ENCODE measurements around the gene AGBL4. TPM values are rescaled to one million over a fixed set of nuclear protein-coding genes. Genes with fewer than 3 reads are reported as not detected.

AGBL4 gene
- total RNA-seq, 1 experiment from 2014 or later: not detected

- H3K9me3 ChIP-seq (ENCODE audit: control insufficient read depth in 1 of 2, insufficient read depth in 1 of 2, low read depth in 1 of 2, low read length in 2 of 2): no peaks in the 10 kb centered on the region
- no peak for TF ChIP-seq EGR1 (IDR thresholded peaks at IDR 0.05; ENCODE audit: low read depth)
- TF ChIP-seq POLR2AphosphoS5 (IDR thresholded peaks at IDR 0.05; ENCODE audit: low read depth, low read length): no peak
- TF ChIP-seq, protein P1, sequence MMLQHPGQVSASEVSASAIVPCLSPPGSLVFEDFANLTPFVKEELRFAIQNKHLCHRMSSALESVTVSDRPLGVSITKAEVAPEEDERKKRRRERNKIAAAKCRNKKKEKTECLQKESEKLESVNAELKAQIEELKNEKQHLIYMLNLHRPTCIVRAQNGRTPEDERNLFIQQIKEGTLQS (IDR thresholded peaks at IDR 0.05): no peak
- no peak for TF ChIP-seq CBX3 (IDR thresholded peaks at IDR 0.05; ENCODE audit: low read depth)
- TF ChIP-seq RAD21 (IDR thresholded peaks at IDR 0.05; ENCODE audit: low read depth): no peak
- no peak for TF ChIP-seq CEBPB (IDR thresholded peaks at IDR 0.05; ENCODE audit: low read depth)
- no peak for TF ChIP-seq SP1 (IDR thresholded peaks at IDR 0.05; ENCODE audit: low read depth)
- TF ChIP-seq FOSL1 (IDR thresholded peaks at IDR 0.05; ENCODE audit: low read depth): no peak
- no peak for TF ChIP-seq ELF1 (IDR thresholded peaks at IDR 0.05; ENCODE audit: borderline replicate concordance, low read depth)
- TF ChIP-seq, protein P2, sequence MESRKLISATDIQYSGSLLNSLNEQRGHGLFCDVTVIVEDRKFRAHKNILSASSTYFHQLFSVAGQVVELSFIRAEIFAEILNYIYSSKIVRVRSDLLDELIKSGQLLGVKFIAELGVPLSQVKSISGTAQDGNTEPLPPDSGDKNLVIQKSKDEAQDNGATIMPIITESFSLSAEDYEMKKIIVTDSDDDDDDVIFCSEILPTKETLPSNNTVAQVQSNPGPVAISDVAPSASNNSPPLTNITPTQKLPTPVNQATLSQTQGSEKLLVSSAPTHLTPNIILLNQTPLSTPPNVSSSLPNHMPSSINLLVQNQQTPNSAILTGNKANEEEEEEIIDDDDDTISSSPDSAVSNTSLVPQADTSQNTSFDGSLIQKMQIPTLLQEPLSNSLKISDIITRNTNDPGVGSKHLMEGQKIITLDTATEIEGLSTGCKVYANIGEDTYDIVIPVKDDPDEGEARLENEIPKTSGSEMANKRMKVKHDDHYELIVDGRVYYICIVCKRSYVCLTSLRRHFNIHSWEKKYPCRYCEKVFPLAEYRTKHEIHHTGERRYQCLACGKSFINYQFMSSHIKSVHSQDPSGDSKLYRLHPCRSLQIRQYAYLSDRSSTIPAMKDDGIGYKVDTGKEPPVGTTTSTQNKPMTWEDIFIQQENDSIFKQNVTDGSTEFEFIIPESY (IDR thresholded peaks at IDR 0.05; ENCODE audit: extremely low read depth, insufficient replicate concordance, low read length): no peak
- no peak for TF ChIP-seq CTCF (IDR thresholded peaks at IDR 0.05 in 2 of 3, conservative IDR thresholded peaks at IDR 0.05 in 1 of 3; ENCODE audit: borderline replicate concordance in 1 of 3, insufficient read depth in 1 of 3, low read depth in 2 of 3, low read length in 2 of 3)
- TF ChIP-seq EZH2 (IDR thresholded peaks at IDR 0.05): no peak
- no peak for TF ChIP-seq YY1 (IDR thresholded peaks at IDR 0.05; ENCODE audit: extremely low read depth, insufficient replicate concordance, low read depth, low read length)
- TF ChIP-seq EZH2phosphoT487 (IDR thresholded peaks at IDR 0.05; ENCODE audit: borderline replicate concordance): no peak
- no peak for TF ChIP-seq SIN3A (IDR thresholded peaks at IDR 0.05; ENCODE audit: low read depth)
- TF ChIP-seq TCF7L2 (IDR thresholded peaks at IDR 0.05; ENCODE audit: borderline replicate concordance, extremely low read depth, insufficient read depth, insufficient read length): no peak
- no peak for TF ChIP-seq SRF (IDR thresholded peaks at IDR 0.05; ENCODE audit: low read depth)
- TF ChIP-seq, protein P3, sequence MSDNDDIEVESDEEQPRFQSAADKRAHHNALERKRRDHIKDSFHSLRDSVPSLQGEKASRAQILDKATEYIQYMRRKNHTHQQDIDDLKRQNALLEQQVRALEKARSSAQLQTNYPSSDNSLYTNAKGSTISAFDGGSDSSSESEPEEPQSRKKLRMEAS (IDR thresholded peaks at IDR 0.05): no peak
- no peak for TF ChIP-seq POLR2A (IDR thresholded peaks at IDR 0.05; ENCODE audit: borderline replicate concordance, extremely low read depth, insufficient read depth, insufficient read length)
- H3K4me1 ChIP-seq (ENCODE audit: control insufficient read depth in 1 of 2, insufficient read depth in 2 of 2, low read length in 2 of 2): no peaks in the 10 kb centered on the region
- no peak overlapping the region for H2AFZ ChIP-seq (ENCODE audit: low read depth, low read length, poor library complexity, severe bottlenecking)
- ChIA-PET POLR2A (no interaction called here), CTCF (no interaction called here), RAD21 (ENCODE audit: low non-redundant PET in 1 of 2, low total read pairs in 2 of 2, uncharacterized antibody in 2 of 2, unreplicated experiment in 2 of 2) (no interaction called here)
- no peaks in the 10 kb centered on the region for H3K9me2 ChIP-seq (ENCODE audit: insufficient read depth)
- no peak overlapping the region for H3K4me3 ChIP-seq (replicated peaks in 1 of 2; ENCODE audit: low read depth in 1 of 2, low read length in 2 of 2)
- no TSS peak for BruUV-seq (replicated peaks)
- no peak for DNase-seq (ENCODE audit: low read depth, low spot score)
- no peaks in the 10 kb centered on the region for H3K36me3 ChIP-seq (ENCODE audit: control insufficient read depth in 1 of 2, insufficient read depth in 2 of 2, low read length in 2 of 2)
- no peaks in the 10 kb centered on the region for H3K79me2 ChIP-seq (ENCODE audit: insufficient read depth, low read length)
- H3K27me3 ChIP-seq (ENCODE audit: insufficient read depth, low read length): no peaks in the 10 kb centered on the region
- intact Hi-C loops (cut with micrococcal nuclease): no loop called here
- H3K9ac ChIP-seq (ENCODE audit: low read length): no peak overlapping the region
- no peak for ATAC-seq
- H3K4me2 ChIP-seq (ENCODE audit: low read length): no peak overlapping the region
- no peaks in the 10 kb centered on the region for H4K20me1 ChIP-seq (ENCODE audit: insufficient read depth)
- no peak overlapping the region for H3K27ac ChIP-seq (ENCODE audit: low read depth, low read length)
Measured at GRCh38 chr1:49102752-49103151, 921.0 kb downstream of the AGBL4 start.

Measured in HCT116 (cell line).